Loucy (cell line): ENCODE data around the gene MYH8.

Source experiments
- H2AFZ ChIP-seq: fragments of 200-600 bp; sonication (generic); 2 replicates; pipeline ENCODE4 v1.6.0; 2016; ENCODE audit warnings: antibody characterized with exemption, mild to moderate bottlenecking, low read length, moderate library complexity
- H3F3A ChIP-seq: fragments of 200-600 bp; 2 replicates; pipeline ENCODE4 v1.6.0; 2016; ENCODE audit warnings: antibody characterized with exemption, low read depth, mild to moderate bottlenecking
- H3K27me3 ChIP-seq: fragments of 200-600 bp; sonication (generic); 2 replicates; pipeline ENCODE4 v1.6.1; 2014; ENCODE audit warnings: low read length, mild to moderate bottlenecking; ENCODE audit not compliant: insufficient read depth, poor library complexity, severe bottlenecking
- H3K36me3 ChIP-seq: fragments of 200-600 bp; sonication (generic); 2 replicates; pipeline ENCODE4 v1.6.1; 2016; ENCODE audit warnings: low read length; ENCODE audit not compliant: insufficient read depth
- H3K4me1 ChIP-seq: fragments of 200-600 bp; sonication (generic); 2 replicates; pipeline ENCODE4 v1.5.1; 2014; ENCODE audit warnings: low read length, mild to moderate bottlenecking; ENCODE audit not compliant: insufficient read depth, poor library complexity, severe bottlenecking
- H3K4me2 ChIP-seq: fragments of 200-600 bp; sonication (generic); 2 replicates; pipeline ENCODE4 v1.6.0; 2014; ENCODE audit warnings: antibody characterized with exemption, low read length, low read depth, mild to moderate bottlenecking; ENCODE audit not compliant: poor library complexity, severe bottlenecking
- H3K4me3 ChIP-seq: fragments of 200-600 bp; sonication (generic); 2 replicates; pipeline ENCODE4 v1.5.1; 2014; ENCODE audit warnings: low read length, mild to moderate bottlenecking, mixed read lengths; ENCODE audit not compliant: poor library complexity, severe bottlenecking
- H3K79me2 ChIP-seq: fragments of 200-600 bp; sonication (generic); 2 replicates; pipeline ENCODE4 v1.6.1; 2014; ENCODE audit warnings: low read length; ENCODE audit not compliant: insufficient read depth
- H3K9ac ChIP-seq: fragments of 200-600 bp; sonication (generic); 2 replicates; pipeline ENCODE4 v1.6.0; 2014; ENCODE audit warnings: mild to moderate bottlenecking, low read depth, low read length, moderate library complexity; ENCODE audit not compliant: poor library complexity, severe bottlenecking
- H3K9me2 ChIP-seq: fragments of 200-600 bp; sonication (generic); replicated peaks from 2 replicates; pipeline ENCODE4 v1.6.1; 2016; ENCODE audit warnings: low read depth, low read length, mixed read lengths
- H3K9me3 ChIP-seq: fragments of 200-600 bp; sonication (generic); 2 replicates; pipeline ENCODE4 v1.6.1; 2014; ENCODE audit warnings: mild to moderate bottlenecking, antibody characterized with exemption, low read length, low read depth; ENCODE audit not compliant: insufficient read depth
- H4K20me1 ChIP-seq: fragments of 200-600 bp; sonication (generic); 2 replicates; pipeline ENCODE4 v1.6.0; 2014; ENCODE audit warnings: antibody characterized with exemption, low read length, mild to moderate bottlenecking; ENCODE audit not compliant: insufficient read depth, poor library complexity, severe bottlenecking
- CTCF ChIP-seq: fragments of 200-600 bp; sonication (generic); conservative IDR thresholded peaks from 2 replicates; pipeline ENCODE4 v1.5.1; 2014; ENCODE audit warnings: mild to moderate bottlenecking, antibody characterized with exemption, low read length
- EZH2phosphoT487 ChIP-seq: fragments of 200-600 bp; IDR thresholded peaks from 2 replicates; pipeline ENCODE4 v1.6.1; 2018; ENCODE audit warnings: antibody characterized with exemption, mild to moderate bottlenecking, moderate library complexity, borderline replicate concordance

The MYH8 gene

GRCh38 chr17:10384175-10384574, 37.6 kb downstream of the MYH8 start:
- Histone ChIP-seq H3K27me3 (no peaks in the 10 kb centered on the region), H3K9me2 (no peaks in the 10 kb centered on the region), H3K9me3 (no peaks in the 10 kb centered on the region), H3K36me3 (no peaks in the 10 kb centered on the region), H3K4me2 (no peak overlapping the region), H3K4me1 (no peaks in the 10 kb centered on the region), H3K79me2 (no peaks in the 10 kb centered on the region), H3K9ac (no peak overlapping the region), H2AFZ (no peak overlapping the region), H3F3A (no peaks in the 10 kb centered on the region), H3K4me3 (no peak overlapping the region), H4K20me1 (no peaks in the 10 kb centered on the region)
- TF ChIP-seq CTCF (no peak), EZH2phosphoT487 (no peak)

GRCh38 chr17:10380631-10381408, 40.9 kb downstream of the MYH8 start:
- H3K9me3 ChIP-seq: no peaks in the 10 kb centered on the region
- no peak overlapping the region for H3K4me3 ChIP-seq
- H4K20me1 ChIP-seq: no peaks in the 10 kb centered on the region
- no peaks in the 10 kb centered on the region for H3K9me2 ChIP-seq
- H2AFZ ChIP-seq: no peak overlapping the region
- no peaks in the 10 kb centered on the region for H3K27me3 ChIP-seq
- H3K79me2 ChIP-seq: no peaks in the 10 kb centered on the region
- TF ChIP-seq CTCF (no peak), EZH2phosphoT487 (no peak)
- H3K4me1 ChIP-seq: no peaks in the 10 kb centered on the region
- no peak overlapping the region for H3K9ac ChIP-seq
- no peak overlapping the region for H3K4me2 ChIP-seq
- H3F3A ChIP-seq: no peaks in the 10 kb centered on the region
- H3K36me3 ChIP-seq: no peaks in the 10 kb centered on the region

- Histone ChIP-seq H3F3A (no peaks in the 10 kb centered on the region), H3K9me2 (no peaks in the 10 kb centered on the region), H3K9me3 (no peaks in the 10 kb centered on the region), H3K27me3 (no peaks in the 10 kb centered on the region), H3K79me2 (no peaks in the 10 kb centered on the region), H3K4me3 (no peak within 1 kb of the TSS), H2AFZ (no peak within 1 kb of the TSS), H3K36me3 (no peaks in the 10 kb centered on the region), H4K20me1 (no peaks in the 10 kb centered on the region), H3K4me1 (no peaks in the 10 kb centered on the region), H3K4me2 (no peak within 1 kb of the TSS), H3K9ac (no peak within 1 kb of the TSS)
- TF ChIP-seq EZH2phosphoT487 (no peak), CTCF (no peak)
Measured at GRCh38 chr17:10372906-10373305, 48.8 kb downstream of the MYH8 start, which contains the start of gene MYH13. MYH13 (minus strand) TSS chr17:10373006; CDS start chr17:10364530, 8,476 bp downstream.
